PC-3 (cell line): ENCODE measurements around the gene A3GALT2. TPM values are rescaled to one million over a fixed set of nuclear protein-coding genes. Genes with fewer than 3 reads are reported as not detected.

Experiments used
- ATAC-seq: fragments of 200-7000 bp; cut with Tn5 transposase; 2 replicates; pipeline ENCODE4 v1.9.1; 2020; ENCODE audit warnings: mild to moderate bottlenecking, moderate library complexity
- BruUV-seq: library from RNA; stranded (reverse); fragments of 400-500 nt; replicated peaks from 2 replicates; lab custom pipeline; 2021; lab: Mats Ljungman, UMichigan
- CTCF ChIA-PET: fragments of 300-600 bp; sonication (Branson Sonifier 250); formaldehyde crosslinking; loops from one replicate; lab custom pipeline; 2022; ENCODE audit warnings: antibody characterized with exemption; lab: Charles Lee
- POLR2A ChIA-PET: fragments of 300-600 bp; sonication (Branson Sonifier 250); formaldehyde crosslinking; loops from one replicate; lab custom pipeline; 2022; ENCODE audit warnings: antibody characterized with exemption; ENCODE audit not compliant: unreplicated experiment; lab: Charles Lee
- DNase-seq: peaks from one replicate; pipeline ENCODE4 v3.0.0-alpha.2; 2015
- H2AFZ ChIP-seq: fragments of 300-600 bp; sonication (generic); 2 replicates; pipeline ENCODE4 v1.6.0; 2016; ENCODE audit warnings: antibody characterized with exemption, low read length
- H3F3A ChIP-seq: fragments of 300-600 bp; sonication (generic); one replicate; pipeline ENCODE4 v1.6.0; 2017; ENCODE audit warnings: antibody characterized with exemption, low read length, control low read depth, mild to moderate bottlenecking; ENCODE audit not compliant: unreplicated experiment
- H3K27ac ChIP-seq: fragments of 300-600 bp; sonication (generic); 2 replicates; pipeline ENCODE4 v1.5.1; 2016; ENCODE audit warnings: mild to moderate bottlenecking, low read length
- H3K27me3 ChIP-seq: fragments of 300-600 bp; sonication (generic); 2 replicates; pipeline ENCODE4 v1.6.1; 2016; ENCODE audit warnings: low read length, mixed read lengths
- H3K36me3 ChIP-seq: fragments of 300-600 bp; sonication (generic); 2 replicates; pipeline ENCODE4 v1.6.1; 2016; ENCODE audit warnings: low read depth, mixed run types, low read length, mixed read lengths
- H3K4me1 ChIP-seq: fragments of 300-600 bp; sonication (generic); 2 replicates; pipeline ENCODE4 v1.5.1; 2016; ENCODE audit warnings: low read length; ENCODE audit not compliant: insufficient read depth
- H3K4me2 ChIP-seq: fragments of 300-600 bp; sonication (generic); 2 replicates; pipeline ENCODE4 v1.6.0; 2016; ENCODE audit warnings: low read length
- H3K4me3 ChIP-seq: fragments of 300-600 bp; sonication (generic); 2 replicates; pipeline ENCODE4 v1.5.1; 2016; ENCODE audit warnings: mild to moderate bottlenecking, low read length, mixed read lengths
- H3K79me2 ChIP-seq: fragments of 300-600 bp; sonication (generic); 2 replicates; pipeline ENCODE4 v1.6.1; 2017; ENCODE audit warnings: low read length, mixed read lengths
- H3K9ac ChIP-seq: fragments of 300-600 bp; sonication (generic); 2 replicates; pipeline ENCODE4 v1.6.0; 2016; ENCODE audit warnings: mild to moderate bottlenecking, low read length
- H3K9me2 ChIP-seq: fragments of 300-600 bp; sonication (generic); replicated peaks from 2 replicates; pipeline ENCODE4 v1.6.1; 2016; ENCODE audit warnings: mixed run types, low read length, mixed read lengths
- H3K9me3 ChIP-seq: fragments of 300-600 bp; sonication (generic); 2 replicates; pipeline ENCODE4 v1.6.1; 2016; ENCODE audit warnings: low read length, mixed read lengths
- H4K20me1 ChIP-seq: fragments of 300-600 bp; sonication (generic); 2 replicates; pipeline ENCODE4 v1.6.1; 2016; ENCODE audit warnings: low read length, mixed read lengths
- CTCF ChIP-seq: fragments of 300-600 bp; sonication (generic); conservative IDR thresholded peaks from 2 replicates; pipeline ENCODE4 v1.5.1; 2017; ENCODE audit warnings: antibody characterized with exemption, low read depth, mild to moderate bottlenecking, low read length
- EZH2 ChIP-seq: fragments of 300-600 bp; sonication (generic); IDR thresholded peaks from one replicate; pipeline ENCODE4 v1.6.1; 2017; ENCODE audit warnings: antibody characterized with exemption, mild to moderate bottlenecking, low read length; ENCODE audit not compliant: unreplicated experiment
- EZH2phosphoT487 ChIP-seq: fragments of 300-600 bp; sonication (generic); IDR thresholded peaks from 2 replicates; pipeline ENCODE4 v1.6.1; 2018; ENCODE audit warnings: mild to moderate bottlenecking, antibody characterized with exemption, low read length, borderline replicate concordance
- intact Hi-C: fragments of 100-400 bp; cut with micrococcal nuclease; formaldehyde crosslinking; loops from 2 replicates; pipeline ENCODE4 v1.9.0; 2023
- total RNA-seq: library from RNA; depleted of rRNA; stranded (reverse); fragments of >200 nt; gene quantifications from 2 replicates; pipeline ENCODE4 v1.2.3, GENCODE V29; 2014

The A3GALT2 gene
- total RNA-seq, 1 experiment from 2014 or later, result not detected

- BruUV-seq, result no TSS peak
- ChIA-PET CTCF (no interaction called here), POLR2A (no interaction called here)
- peaks cover 63% of the 10 kb centered on the region for H3K79me2 ChIP-seq
- no peaks in the 10 kb centered on the region for H3F3A ChIP-seq
- H2AFZ ChIP-seq, result no peak overlapping the region
- H3K4me1 ChIP-seq, result peaks cover 19% of the 10 kb centered on the region
- no peak for TF ChIP-seq EZH2phosphoT487
- no peak for TF ChIP-seq CTCF
- no peak for TF ChIP-seq EZH2
- ATAC-seq (no peak), DNase-seq (no peak)
- no peak overlapping the region for H3K9ac ChIP-seq
- H3K4me3 ChIP-seq, result no peak overlapping the region
- H3K36me3 ChIP-seq, result peaks cover 74% of the 10 kb centered on the region
- intact Hi-C loops, result no loop called here
- H3K9me3 ChIP-seq, result no peaks in the 10 kb centered on the region
- no peak overlapping the region for H3K27ac ChIP-seq
- H3K9me2 ChIP-seq, result no peaks in the 10 kb centered on the region
- H3K4me2 ChIP-seq, result no peak overlapping the region
- peaks cover 57% of the 10 kb centered on the region for H4K20me1 ChIP-seq
- no peaks in the 10 kb centered on the region for H3K27me3 ChIP-seq
Observed at GRCh38 chr1:33332881-33333280, 12.0 kb upstream of the A3GALT2 start.

- Histone ChIP-seq H3K4me1 (peaks cover 24% of the 10 kb centered on the region), H3K36me3 (peaks cover 78% of the 10 kb centered on the region), H3K27ac (no peak overlapping the region), H2AFZ (no peak overlapping the region), H3K79me2 (peaks cover 58% of the 10 kb centered on the region), H3K9ac (no peak overlapping the region), H3K4me3 (no peak overlapping the region), H3K9me2 (no peaks in the 10 kb centered on the region), H3K4me2 (no peak overlapping the region), H3F3A (peaks cover 2% of the 10 kb centered on the region), H3K27me3 (no peaks in the 10 kb centered on the region), H3K9me3 (no peaks in the 10 kb centered on the region), H4K20me1 (peaks cover 52% of the 10 kb centered on the region)
- ChIA-PET CTCF (no interaction called here), POLR2A (no interaction called here)
- TF ChIP-seq EZH2 (no peak), CTCF (no peak)
- no TSS peak for BruUV-seq
- DNase-seq (no peak), ATAC-seq (no peak)
- intact Hi-C loops, result no loop called here
Observed at GRCh38 chr1:33332357-33332789, 11.5 kb upstream of the A3GALT2 start.

GRCh38 chr1:33331444-33332356 lies 10.8 kb upstream of the A3GALT2 start:
- intact Hi-C loops, result no loop called here
- Histone ChIP-seq H3K9ac (no peak overlapping the region), H3F3A (peaks cover 4% of the 10 kb centered on the region), H3K4me2 (no peak overlapping the region), H3K36me3 (peaks cover 85% of the 10 kb centered on the region), H3K9me3 (no peaks in the 10 kb centered on the region), H3K4me1 (peaks cover 22% of the 10 kb centered on the region), H3K9me2 (no peaks in the 10 kb centered on the region), H3K4me3 (no peak overlapping the region), H3K27me3 (no peaks in the 10 kb centered on the region), H3K79me2 (peaks cover 51% of the 10 kb centered on the region), H3K27ac (no peak overlapping the region), H4K20me1 (peaks cover 50% of the 10 kb centered on the region), H2AFZ (no peak overlapping the region)
- no TSS peak for BruUV-seq
- DNase-seq (no peak), ATAC-seq (no peak)
- CTCF ChIA-PET, result no interaction called here
- TF ChIP-seq EZH2 (no peak), CTCF (no peak), EZH2phosphoT487 (no peak)
- POLR2A ChIA-PET, result no interaction called here
